CD4-positive, alpha-beta T cell treated with Interferon alpha-2 for 1 hour (primary cell): ENCODE results near the gene PCDHB8.
"Not testable (repeated sequence)": the region's sequence is repeated elsewhere in the genome, so short reads cannot be mapped to it uniquely, and the experiment has no call there.

Source experiments
- DNase-seq, 2 donors: peaks; one replicate each; pipeline ENCODE4 v3.0.0-alpha.2; 2020 to 2022

PCDHB8 gene

DNA sequence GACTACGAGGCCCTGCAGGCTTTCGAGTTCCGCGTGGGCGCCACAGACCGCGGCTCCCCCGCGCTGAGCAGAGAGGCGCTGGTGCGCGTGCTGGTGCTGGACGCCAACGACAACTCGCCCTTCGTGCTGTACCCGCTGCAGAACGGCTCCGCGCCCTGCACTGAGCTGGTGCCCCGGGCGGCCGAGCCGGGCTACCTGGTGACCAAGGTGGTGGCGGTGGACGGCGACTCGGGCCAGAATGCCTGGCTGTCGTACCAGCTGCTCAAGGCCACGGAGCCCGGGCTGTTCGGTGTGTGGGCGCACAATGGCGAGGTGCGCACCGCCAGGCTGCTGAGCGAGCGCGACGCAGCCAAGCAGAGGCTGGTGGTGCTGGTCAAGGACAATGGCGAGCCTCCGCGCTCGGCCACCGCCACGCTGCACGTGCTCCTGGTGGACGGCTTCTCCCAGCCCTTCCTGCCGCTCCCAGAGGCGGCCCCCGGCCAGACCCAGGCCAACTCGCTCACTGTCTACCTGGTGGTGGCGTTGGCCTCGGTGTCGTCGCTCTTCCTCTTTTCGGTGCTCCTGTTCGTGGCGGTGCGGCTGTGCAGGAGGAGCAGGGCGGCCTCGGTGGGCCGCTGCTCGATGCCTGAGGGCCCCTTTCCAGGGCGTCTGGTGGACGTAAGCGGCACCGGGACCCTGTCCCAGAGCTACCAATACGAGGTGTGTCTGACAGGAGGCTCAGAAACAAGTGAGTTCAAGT lies 6.7 kb downstream of the PCDHB8 start:
- not testable (repeated sequence) for DNase-seq

DNA sequence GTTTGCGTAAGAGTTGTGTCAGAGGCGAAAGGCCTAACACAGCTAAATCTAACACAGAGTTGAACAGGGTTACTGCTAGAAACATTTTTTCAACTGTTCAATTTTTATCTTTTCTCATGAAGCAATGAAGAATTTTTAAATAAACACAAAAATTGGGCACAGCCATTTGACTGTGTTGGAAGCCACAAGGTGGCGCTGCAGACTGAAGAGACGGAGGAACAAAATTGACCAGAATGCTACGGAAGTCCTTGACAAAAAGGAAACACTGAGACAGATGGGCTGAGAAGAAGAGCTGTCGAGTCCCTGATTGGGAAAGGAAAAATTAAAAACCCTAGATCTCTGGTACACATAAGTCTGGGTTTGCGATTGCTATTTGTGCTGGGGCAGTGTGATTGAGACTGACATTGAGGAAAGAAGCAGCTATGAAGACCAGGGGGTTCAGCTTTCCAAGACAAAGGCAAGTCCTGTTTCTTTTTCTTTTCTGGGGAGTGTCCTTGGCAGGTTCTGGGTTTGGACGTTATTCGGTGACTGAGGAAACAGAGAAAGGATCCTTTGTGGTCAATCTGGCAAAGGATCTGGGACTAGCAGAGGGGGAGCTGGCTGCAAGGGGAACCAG lies 9.4 kb downstream of the PCDHB8 start, which contains the start of gene PCDHB9:
Gene PCDHB9 (plus strand): TSS at position 265 of the 616 bp plus-strand sequence. CDS start 158 bp downstream, at position 423.
- DNase-seq = peak in 1 of 2 donors; percentile 39

DNA sequence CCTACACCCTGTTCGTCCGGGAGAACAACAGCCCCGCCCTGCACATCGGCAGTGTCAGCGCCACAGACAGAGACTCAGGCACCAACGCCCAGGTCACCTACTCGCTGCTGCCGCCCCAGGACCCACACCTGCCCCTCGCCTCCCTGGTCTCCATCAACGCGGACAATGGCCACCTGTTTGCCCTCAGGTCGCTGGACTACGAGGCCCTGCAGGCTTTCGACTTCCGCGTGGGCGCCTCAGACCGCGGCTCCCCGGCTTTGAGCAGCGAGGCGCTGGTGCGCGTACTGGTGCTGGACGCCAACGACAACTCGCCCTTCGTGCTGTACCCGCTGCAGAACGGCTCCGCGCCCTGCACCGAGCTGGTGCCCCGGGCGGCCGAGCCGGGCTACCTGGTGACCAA lies 11.1 kb downstream of the PCDHB8 start:
- not testable (repeated sequence) for DNase-seq

DNA sequence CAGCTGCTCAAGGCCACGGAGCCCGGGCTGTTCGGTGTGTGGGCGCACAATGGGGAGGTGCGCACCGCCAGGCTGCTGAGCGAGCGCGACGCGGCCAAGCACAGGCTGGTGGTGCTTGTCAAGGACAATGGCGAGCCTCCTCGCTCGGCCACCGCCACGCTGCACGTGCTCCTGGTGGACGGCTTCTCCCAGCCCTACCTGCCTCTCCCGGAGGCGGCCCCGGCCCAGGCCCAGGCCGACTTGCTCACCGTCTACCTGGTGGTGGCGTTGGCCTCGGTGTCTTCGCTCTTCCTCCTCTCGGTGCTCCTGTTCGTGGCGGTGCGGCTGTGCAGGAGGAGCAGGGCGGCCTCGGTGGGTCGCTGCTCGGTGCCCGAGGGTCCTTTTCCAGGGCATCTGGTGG lies 11.5 kb downstream of the PCDHB8 start:
- not testable (repeated sequence) for DNase-seq

DNA sequence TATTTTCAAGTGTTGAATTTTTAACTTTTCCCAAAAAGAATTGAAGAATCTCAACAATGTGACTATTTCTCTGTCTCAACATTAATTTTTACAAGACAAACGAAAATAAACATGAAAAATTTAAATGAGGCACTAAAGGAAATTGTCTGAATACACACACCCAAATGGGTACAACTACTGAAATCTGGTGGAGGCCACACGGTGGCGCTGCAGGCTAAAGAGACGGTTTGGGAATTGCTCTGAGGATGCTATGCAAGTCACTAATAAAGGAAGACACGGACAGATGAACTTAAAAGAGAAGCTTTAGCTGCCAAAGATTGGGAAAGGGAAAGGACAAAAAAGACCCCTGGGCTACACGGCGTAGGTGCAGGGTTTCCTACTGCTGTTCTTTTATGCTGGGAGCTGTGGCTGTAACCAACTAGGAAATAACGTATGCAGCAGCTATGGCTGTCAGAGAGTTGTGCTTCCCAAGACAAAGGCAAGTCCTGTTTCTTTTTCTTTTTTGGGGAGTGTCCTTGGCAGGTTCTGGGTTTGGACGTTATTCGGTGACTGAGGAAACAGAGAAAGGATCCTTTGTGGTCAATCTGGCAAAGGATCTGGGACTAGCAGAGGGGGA lies 14.6 kb downstream of the PCDHB8 start, which contains the start of gene PCDHB10:
Gene PCDHB10 (plus strand): TSS at position 244 of the 616 bp plus-strand sequence. CDS start 200 bp downstream, at position 444.
- DNase-seq = peak in 1 of 2 donors; percentile 28

DNA sequence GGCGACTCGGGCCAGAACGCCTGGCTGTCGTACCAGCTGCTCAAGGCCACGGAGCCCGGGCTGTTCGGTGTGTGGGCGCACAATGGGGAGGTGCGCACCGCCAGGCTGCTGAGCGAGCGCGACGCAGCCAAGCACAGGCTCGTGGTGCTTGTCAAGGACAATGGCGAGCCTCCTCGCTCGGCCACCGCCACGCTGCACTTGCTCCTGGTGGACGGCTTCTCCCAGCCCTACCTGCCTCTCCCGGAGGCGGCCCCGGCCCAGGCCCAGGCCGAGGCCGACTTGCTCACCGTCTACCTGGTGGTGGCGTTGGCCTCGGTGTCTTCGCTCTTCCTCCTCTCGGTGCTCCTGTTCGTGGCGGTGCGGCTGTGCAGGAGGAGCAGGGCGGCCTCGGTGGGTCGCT lies 16.7 kb downstream of the PCDHB8 start:
- DNase-seq = not testable (repeated sequence)

DNA sequence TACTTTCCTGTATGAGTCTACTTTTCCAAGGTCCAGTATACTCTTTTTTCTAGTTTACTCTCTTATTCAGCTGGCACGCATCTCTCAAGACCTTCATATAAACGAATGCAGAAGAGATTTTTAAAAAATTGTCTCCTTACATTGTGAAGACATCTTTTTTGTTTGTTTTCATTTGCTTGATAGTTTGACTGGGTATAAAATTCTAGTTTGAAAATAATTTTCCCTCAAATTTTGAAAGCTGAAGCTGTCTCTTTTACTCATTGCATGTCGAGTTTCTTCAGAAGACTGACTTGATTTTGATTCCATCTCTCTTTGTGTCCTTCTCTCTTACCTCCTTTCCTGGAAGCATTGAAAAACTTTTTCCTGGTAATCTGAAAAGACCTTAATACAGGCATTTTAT lies 18.8 kb downstream of the PCDHB8 start:
- DNase-seq = no peak

DNA sequence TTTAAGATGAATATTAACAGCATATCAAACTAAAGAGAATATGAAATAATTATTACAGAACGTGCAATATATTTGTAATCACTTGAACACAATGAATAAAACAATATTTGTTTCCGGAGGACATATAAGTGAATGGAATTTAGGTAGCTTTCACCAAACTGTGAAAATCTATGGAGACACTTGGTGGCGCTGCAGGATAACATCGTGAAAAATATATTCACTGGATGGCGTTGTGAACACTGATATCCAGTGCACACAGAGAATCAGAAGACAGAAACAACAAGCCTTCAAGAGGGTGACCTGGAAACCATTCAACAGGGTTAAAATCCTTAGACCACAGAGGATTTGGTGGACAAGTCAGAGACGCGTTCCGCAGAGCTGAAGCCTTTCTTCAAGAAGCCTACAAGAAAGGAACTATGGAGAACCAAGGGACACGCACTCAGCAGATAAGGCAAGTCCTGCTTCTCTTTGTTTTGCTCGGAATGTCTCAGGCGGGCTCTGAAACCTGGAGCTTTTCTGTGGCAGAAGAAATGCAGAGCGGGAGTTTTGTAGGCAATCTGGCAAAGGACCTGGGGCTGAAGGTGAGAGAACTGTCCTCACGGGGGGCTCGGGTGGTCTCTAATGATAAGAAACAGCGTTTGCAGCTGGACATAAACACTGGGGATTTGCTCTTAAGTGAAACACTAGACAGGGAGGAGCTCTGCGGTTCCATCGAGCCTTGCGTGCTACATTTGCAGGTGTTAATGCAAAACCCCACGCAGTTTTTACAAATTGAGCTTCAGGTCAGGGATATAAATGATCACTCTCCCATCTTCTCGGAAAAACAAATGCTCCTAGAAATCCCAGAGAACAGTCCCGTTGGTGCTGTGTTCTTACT lies 22.0 kb downstream of the PCDHB8 start, which contains the start of gene PCDHB11:
Gene PCDHB11 (plus strand): TSS at position 269 of the 877 bp plus-strand sequence. CDS start 148 bp downstream, at position 417.
- DNase-seq = no peak

DNA sequence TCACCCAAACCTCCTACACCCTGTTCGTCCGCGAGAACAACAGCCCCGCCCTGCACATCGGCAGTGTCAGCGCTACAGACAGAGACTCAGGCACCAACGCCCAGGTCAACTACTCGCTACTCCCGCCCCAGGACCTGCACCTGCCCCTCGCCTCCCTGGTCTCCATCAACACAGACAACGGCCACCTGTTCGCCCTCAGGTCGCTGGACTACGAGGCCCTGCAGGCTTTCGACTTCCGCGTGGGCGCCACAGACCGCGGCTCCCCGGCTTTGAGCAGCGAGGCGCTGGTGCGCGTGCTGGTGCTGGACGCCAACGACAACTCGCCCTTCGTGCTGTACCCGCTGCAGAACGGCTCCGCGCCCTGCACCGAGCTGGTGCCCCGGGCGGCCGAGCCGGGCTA lies 23.5 kb downstream of the PCDHB8 start:
- not testable (repeated sequence) for DNase-seq

DNA sequence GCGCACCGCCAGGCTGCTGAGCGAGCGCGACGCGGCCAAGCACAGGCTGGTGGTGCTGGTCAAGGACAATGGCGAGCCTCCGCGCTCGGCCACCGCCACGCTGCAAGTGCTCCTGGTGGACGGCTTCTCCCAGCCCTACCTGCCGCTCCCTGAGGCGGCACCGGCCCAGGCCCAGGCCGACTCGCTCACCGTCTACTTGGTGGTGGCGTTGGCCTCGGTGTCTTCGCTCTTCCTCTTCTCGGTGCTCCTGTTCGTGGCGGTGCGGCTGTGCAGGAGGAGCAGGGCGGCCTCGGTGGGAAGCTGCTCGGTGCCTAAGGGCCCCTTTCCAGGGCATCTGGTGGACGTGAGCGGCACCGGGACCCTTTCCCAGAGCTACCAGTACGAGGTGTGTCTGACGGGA lies 24.1 kb downstream of the PCDHB8 start:
- DNase-seq = not testable (repeated sequence)

DNA sequence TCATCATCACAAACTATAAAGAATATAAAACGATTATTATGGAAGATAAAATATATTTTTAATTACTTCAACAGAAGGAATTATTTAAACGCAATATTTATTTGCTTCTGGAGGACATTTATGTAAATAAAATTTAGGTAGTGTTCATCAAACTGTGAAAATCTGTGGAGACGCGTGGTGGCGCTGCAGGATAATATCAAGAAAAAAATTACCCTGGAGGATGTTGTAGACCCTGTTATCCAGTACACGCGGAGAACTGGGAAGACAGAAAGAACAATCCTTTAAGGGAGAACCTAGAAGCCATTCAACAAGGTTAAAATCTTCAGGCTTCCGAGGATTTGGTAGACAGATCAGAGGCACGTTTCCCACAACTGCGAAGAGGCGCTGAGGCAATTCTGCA lies 30.9 kb downstream of the PCDHB8 start, which contains the start of gene PCDHB12:
Gene PCDHB12 (plus strand): TSS at position 242 of the 400 bp plus-strand sequence. CDS start 189 bp downstream, outside the sequence.
- no peak for DNase-seq

DNA sequence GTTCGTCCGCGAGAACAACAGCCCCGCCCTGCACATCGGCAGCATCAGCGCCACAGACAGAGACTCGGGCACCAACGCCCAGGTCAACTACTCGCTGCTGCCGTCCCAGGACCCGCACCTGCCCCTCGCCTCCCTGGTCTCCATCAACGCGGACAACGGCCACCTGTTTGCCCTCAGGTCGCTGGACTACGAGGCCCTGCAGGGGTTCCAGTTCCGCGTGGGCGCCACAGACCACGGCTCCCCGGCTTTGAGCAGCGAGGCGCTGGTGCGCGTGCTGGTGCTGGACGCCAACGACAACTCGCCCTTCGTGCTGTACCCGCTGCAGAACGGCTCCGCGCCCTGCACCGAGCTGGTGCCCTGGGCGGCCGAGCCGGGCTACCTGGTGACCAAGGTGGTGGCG lies 32.7 kb downstream of the PCDHB8 start:
- not testable (repeated sequence) for DNase-seq

DNA sequence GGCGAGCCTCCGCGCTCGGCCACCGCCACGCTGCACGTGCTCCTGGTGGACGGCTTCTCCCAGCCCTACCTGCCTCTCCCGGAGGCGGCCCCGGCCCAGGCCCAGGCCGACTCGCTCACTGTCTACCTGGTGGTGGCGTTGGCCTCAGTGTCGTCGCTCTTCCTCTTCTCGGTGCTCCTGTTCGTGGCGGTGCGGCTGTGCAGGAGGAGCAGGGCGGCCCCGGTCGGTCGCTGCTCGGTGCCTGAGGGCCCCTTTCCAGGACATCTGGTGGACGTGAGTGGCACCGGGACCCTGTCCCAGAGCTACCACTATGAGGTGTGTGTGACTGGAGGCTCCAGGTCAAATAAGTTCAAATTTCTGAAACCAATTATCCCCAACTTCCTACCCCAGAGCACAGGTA lies 33.3 kb downstream of the PCDHB8 start:
- not testable (repeated sequence) for DNase-seq

DNA sequence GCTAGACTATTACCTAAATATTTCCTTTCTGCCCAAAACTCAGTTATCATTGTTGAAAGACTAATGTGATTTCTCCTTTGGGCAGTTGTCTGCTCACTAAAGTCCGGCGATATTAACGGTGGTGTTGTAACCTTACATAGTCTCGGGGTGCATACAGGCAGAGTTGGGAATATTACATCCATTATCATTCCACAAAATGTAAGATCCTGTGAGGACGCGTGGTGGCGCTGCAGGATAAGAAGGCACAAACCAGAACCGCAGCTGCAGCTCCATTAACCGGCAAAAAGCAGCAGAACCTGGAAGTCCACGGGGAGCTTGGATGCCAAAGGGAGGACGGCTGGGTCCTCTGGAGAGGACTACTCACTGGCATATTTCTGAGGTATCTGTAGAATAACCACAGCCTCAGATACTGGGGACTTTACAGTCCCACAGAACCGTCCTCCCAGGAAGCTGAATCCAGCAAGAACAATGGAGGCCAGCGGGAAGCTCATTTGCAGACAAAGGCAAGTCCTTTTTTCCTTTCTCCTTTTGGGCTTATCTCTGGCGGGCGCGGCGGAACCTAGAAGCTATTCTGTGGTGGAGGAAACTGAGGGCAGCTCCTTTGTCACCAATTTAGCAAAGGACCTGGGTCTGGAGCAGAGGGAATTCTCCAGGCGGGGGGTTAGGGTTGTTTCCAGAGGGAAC lies 36.2 kb downstream of the PCDHB8 start, which contains the start of gene PCDHB13:
Gene PCDHB13 (plus strand): TSS at position 264 of the 684 bp plus-strand sequence. CDS start 205 bp downstream, at position 469.
- DNase-seq = peak in 1 of 2 donors; percentile 24

DNA sequence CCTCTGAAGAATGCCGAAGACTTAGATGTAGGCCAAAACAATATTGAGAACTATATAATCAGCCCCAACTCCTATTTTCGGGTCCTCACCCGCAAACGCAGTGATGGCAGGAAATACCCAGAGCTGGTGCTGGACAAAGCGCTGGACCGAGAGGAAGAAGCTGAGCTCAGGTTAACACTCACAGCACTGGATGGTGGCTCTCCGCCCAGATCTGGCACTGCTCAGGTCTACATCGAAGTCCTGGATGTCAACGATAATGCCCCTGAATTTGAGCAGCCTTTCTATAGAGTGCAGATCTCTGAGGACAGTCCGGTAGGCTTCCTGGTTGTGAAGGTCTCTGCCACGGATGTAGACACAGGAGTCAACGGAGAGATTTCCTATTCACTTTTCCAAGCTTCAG lies 37.0 kb downstream of the PCDHB8 start:
- not testable (repeated sequence) for DNase-seq

DNA sequence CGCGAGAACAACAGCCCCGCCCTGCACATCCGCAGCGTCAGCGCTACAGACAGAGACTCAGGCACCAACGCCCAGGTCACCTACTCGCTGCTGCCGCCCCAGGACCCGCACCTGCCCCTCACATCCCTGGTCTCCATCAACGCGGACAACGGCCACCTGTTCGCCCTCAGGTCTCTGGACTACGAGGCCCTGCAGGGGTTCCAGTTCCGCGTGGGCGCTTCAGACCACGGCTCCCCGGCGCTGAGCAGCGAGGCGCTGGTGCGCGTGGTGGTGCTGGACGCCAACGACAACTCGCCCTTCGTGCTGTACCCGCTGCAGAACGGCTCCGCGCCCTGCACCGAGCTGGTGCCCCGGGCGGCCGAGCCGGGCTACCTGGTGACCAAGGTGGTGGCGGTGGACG lies 37.9 kb downstream of the PCDHB8 start:
- not testable (repeated sequence) for DNase-seq

DNA sequence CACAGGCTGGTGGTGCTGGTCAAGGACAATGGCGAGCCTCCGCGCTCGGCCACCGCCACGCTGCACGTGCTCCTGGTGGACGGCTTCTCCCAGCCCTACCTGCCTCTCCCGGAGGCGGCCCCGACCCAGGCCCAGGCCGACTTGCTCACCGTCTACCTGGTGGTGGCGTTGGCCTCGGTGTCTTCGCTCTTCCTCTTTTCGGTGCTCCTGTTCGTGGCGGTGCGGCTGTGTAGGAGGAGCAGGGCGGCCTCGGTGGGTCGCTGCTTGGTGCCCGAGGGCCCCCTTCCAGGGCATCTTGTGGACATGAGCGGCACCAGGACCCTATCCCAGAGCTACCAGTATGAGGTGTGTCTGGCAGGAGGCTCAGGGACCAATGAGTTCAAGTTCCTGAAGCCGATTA lies 38.4 kb downstream of the PCDHB8 start:
- not testable (repeated sequence) for DNase-seq

DNA sequence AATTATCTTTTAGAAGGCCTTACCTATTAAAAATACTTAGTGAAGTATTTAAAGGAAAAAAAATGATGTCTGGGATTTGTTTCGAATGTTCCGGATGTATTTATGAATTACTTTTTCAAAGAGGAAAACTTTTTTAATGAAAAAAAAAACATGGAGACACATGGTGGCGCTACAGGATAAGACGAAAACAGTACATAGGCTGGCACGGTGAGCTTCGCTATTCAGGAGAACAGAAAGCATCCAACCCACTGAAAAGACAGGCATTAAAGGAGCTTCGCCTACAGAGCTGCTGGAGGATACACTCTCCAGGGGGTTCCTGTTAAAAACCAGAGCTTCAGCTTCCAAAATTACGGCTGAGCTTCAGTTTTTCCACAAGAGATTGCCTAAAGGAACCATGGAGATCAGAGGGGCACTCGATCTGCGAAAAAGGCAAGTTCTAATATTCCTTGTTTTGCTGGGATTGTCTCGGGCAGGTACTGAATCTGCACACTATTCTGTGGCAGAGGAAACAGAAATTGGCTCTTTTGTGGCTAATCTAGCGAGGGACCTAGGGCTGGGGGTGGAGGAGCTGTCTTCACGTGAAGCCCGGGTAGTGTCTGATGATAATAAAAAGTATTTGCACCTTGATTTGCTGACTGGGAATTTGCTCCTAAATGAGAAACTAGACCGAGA lies 45.7 kb downstream of the PCDHB8 start, which contains the start of gene PCDHB14:
Gene PCDHB14 (plus strand): TSS at position 232 of the 672 bp plus-strand sequence. CDS start 163 bp downstream, at position 395.
- peak in 1 of 2 donors; percentile 3 for DNase-seq

DNA sequence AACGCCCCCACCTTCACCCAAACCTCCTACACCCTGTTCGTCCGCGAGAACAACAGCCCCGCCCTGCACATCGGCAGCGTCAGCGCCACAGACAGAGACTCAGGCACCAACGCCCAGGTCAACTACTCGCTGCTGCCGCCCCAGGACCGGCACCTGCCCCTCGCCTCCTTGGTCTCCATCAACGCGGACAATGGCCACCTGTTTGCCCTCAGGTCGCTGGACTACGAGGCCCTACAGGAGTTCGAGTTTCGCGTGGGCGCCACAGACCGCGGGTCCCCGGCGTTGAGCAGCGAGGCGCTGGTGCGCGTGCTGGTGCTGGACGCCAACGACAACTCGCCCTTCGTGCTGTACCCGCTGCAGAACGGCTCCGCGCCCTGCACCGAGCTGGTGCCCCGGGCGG lies 47.3 kb downstream of the PCDHB8 start:
- DNase-seq = not testable (repeated sequence)

DNA sequence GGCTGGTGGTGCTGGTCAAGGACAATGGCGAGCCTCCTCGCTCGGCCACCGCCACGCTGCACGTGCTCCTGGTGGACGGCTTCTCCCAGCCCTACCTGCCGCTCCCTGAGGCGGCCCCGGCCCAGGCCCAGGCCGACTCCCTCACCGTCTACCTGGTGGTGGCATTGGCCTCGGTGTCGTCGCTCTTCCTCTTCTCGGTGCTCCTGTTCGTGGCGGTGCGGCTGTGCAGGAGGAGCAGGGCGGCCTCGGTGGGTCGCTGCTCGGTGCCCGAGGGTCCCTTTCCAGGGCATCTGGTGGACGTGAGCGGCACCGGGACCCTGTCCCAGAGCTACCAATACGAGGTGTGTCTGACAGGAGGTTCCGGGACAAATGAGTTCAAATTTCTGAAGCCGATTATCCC lies 47.8 kb downstream of the PCDHB8 start:
- not testable (repeated sequence) for DNase-seq
